Astrocyte of the cerebellum (primary cell): ENCODE data around the gene VWA3B.

ENCODE experiments used
- DNase-seq: peaks from one replicate; pipeline ENCODE4 v3.0.0-alpha.2; 2011; ENCODE audit warnings: low read depth
- H3K4me3 ChIP-seq: 2 replicates; pipeline ENCODE4 v1.5.1; 2011; ENCODE audit warnings: mild to moderate bottlenecking, low read depth, low read length, moderate library complexity
- CTCF ChIP-seq: IDR thresholded peaks from 2 replicates; pipeline ENCODE4 v1.5.1; 2012; ENCODE audit warnings: low read length, low read depth, moderate library complexity, mild to moderate bottlenecking; ENCODE audit errors: missing control alignments
- in situ Hi-C: cut with HindIII; loops from 2 replicates; pipeline ENCODE4 v1.10.0; 2017; ENCODE audit warnings: low sequenced_read_pairs

Gene VWA3B

GRCh38 chr2:98242003-98242402 lies 155.0 kb downstream of the VWA3B start:
- in situ Hi-C loops = no loop called here
- no peak for TF ChIP-seq CTCF

GRCh38 chr2:98245491-98245890 lies 158.5 kb downstream of the VWA3B start:
- no peak overlapping the region for H3K4me3 ChIP-seq
- in situ Hi-C loops = no loop called here
- TF ChIP-seq CTCF = no peak
- no peak for DNase-seq

More at GRCh38 chr2:98242003-98242402, 155.0 kb downstream of the VWA3B start:
- DNase-seq = no peak
- no peak overlapping the region for H3K4me3 ChIP-seq

- H3K4me3 ChIP-seq = no peak overlapping the region
- in situ Hi-C loops = no loop called here
- TF ChIP-seq CTCF = no peak
- DNase-seq = no peak
Measured at GRCh38 chr2:98247383-98247782, 160.4 kb downstream of the VWA3B start.

- in situ Hi-C loops = no loop called here
- TF ChIP-seq CTCF = no peak
- no peak for DNase-seq
Measured at GRCh38 chr2:98252038-98252773, 165.2 kb downstream of the VWA3B start.

GRCh38 chr2:98253461-98254070 lies 166.6 kb downstream of the VWA3B start:
- in situ Hi-C loops = no loop called here
- peak; percentile 20 for DNase-seq
- no peak overlapping the region for H3K4me3 ChIP-seq
- TF ChIP-seq CTCF = no peak

More at GRCh38 chr2:98252038-98252773, 165.2 kb downstream of the VWA3B start:
- no peak overlapping the region for H3K4me3 ChIP-seq

GRCh38 chr2:98254504-98255059 lies 167.6 kb downstream of the VWA3B start:
- no peak for TF ChIP-seq CTCF
- DNase-seq = no peak
- in situ Hi-C loops = no loop called here
- H3K4me3 ChIP-seq = no peak overlapping the region
